Caco-2 (cell line): Measurements from ENCODE around the gene VARS2. TPM values are rescaled to one million over a fixed set of nuclear protein-coding genes. Genes with fewer than 3 reads are reported as not detected.

Experiments used
- BruUV-seq: library from RNA; stranded (reverse); fragments of 400-500 nt; replicated peaks from 2 replicates; lab custom pipeline; 2021; lab: Mats Ljungman, UMichigan
- CTCF ChIA-PET: fragments of 300-600 bp; sonication (Branson Sonifier 250); formaldehyde crosslinking; loops from one replicate; lab custom pipeline; 2022; ENCODE audit warnings: antibody characterized with exemption; lab: Charles Lee
- POLR2A ChIA-PET: fragments of 300-600 bp; sonication (Branson Sonifier 250); formaldehyde crosslinking; loops from one replicate; lab custom pipeline; 2022; ENCODE audit warnings: antibody characterized with exemption; lab: Charles Lee
- DNase-seq, 2 experiments: peaks; one replicate each; pipeline versions ENCODE4 v3.0.0 to v3.0.0-alpha.2; 2020 to 2022
- H3K27me3 ChIP-seq: replicated peaks from 2 replicates; pipeline ENCODE4 v1.6.0; 2011; ENCODE audit warnings: low read length; ENCODE audit not compliant: control insufficient read depth, insufficient read depth
- H3K36me3 ChIP-seq: 2 replicates; pipeline ENCODE4 v1.5.1; 2011; ENCODE audit warnings: low read length; ENCODE audit not compliant: control insufficient read depth, insufficient read depth
- H3K4me1 ChIP-seq: fragments of 250-450 bp; sonication (Bioruptor Pico); 2 replicates; pipeline ENCODE4 v1.5.1; 2020; ENCODE audit warnings: mild to moderate bottlenecking
- H3K4me3 ChIP-seq: 2 replicates; pipeline ENCODE4 v1.5.1; 2011; ENCODE audit warnings: low read depth, mild to moderate bottlenecking, control low read depth, low read length
- H3K9me3 ChIP-seq: fragments of 250-450 bp; sonication (Bioruptor Pico); 2 replicates; pipeline ENCODE4 v1.5.1; 2020; ENCODE audit warnings: mild to moderate bottlenecking, moderate library complexity
- H3K27ac Mint-ChIP-seq: one replicate; pipeline ENCODE4 v1.8.0; 2022; ENCODE audit warnings: mixed read lengths; ENCODE audit not compliant: unreplicated experiment
- H3K27me3 Mint-ChIP-seq: one replicate; pipeline ENCODE4 v1.8.0; 2022; ENCODE audit warnings: mixed read lengths; ENCODE audit not compliant: insufficient read depth, unreplicated experiment
- H3K36me3 Mint-ChIP-seq: one replicate; pipeline ENCODE4 v1.8.0; 2022; ENCODE audit warnings: mild to moderate bottlenecking, mixed read lengths; ENCODE audit not compliant: insufficient read depth, unreplicated experiment
- H3K4me1 Mint-ChIP-seq: one replicate; pipeline ENCODE4 v1.8.0; 2022; ENCODE audit warnings: low read depth, mixed read lengths; ENCODE audit not compliant: unreplicated experiment
- H3K4me3 Mint-ChIP-seq: one replicate; pipeline ENCODE4 v1.8.0; 2022; ENCODE audit warnings: mild to moderate bottlenecking, moderate library complexity, mixed read lengths; ENCODE audit not compliant: unreplicated experiment
- H3K9me3 Mint-ChIP-seq: one replicate; pipeline ENCODE4 v1.8.0; 2022; ENCODE audit warnings: mixed read lengths; ENCODE audit not compliant: unreplicated experiment
- CTCF ChIP-seq, 2 experiments: fragments of 200-600 bp in 1 of 2; IDR thresholded peaks; 1 replicate in 1 of 2; 2 replicates in 1 of 2; pipeline versions ENCODE4 v1.5.1 to v1.8.0; 2011 to 2022; ENCODE audit warnings: antibody characterized with exemption in 1 of 2, control low read depth in 1 of 2, inconsistent platforms in 1 of 2, low read depth in 1 of 2, low read length in 1 of 2, mild to moderate bottlenecking in 1 of 2, moderate library complexity in 1 of 2; ENCODE audit not compliant: insufficient read depth in 1 of 2, severe bottlenecking in 1 of 2, unreplicated experiment in 1 of 2
- intact Hi-C: fragments of 100-400 bp; cut with micrococcal nuclease; formaldehyde crosslinking; loops from one replicate; pipeline ENCODE4 v1.10.0; 2022; ENCODE audit not compliant: unreplicated experiment
- total RNA-seq: library from RNA; stranded (reverse); gene quantifications from 2 replicates; pipeline ENCODE4 v1.2.3, GENCODE V29; 2022

Gene VARS2
- total RNA-seq, 1 experiment from 2014 or later = 37.5 TPM

- no peak for TF ChIP-seq CTCF (IDR thresholded peaks at IDR 0.05; ENCODE audit: insufficient read depth in 1 of 2, low read depth in 1 of 2, low read length in 1 of 2, severe bottlenecking in 1 of 2, unreplicated experiment in 1 of 2)
- Mint-ChIP-seq H3K4me1 (peaks cover 43% of the 10 kb centered on the region), H3K36me3 (peaks cover 6% of the 10 kb centered on the region), H3K4me3 (peak overlapping the region; percentile 83), H3K9me3 (no peaks in the 10 kb centered on the region), H3K27ac (peak overlapping the region; percentile 82), H3K27me3 (no peaks in the 10 kb centered on the region)
- ChIA-PET POLR2A (interaction anchor here (0.6 to 2.0 kb wide), 4 partner anchors 24 to 168 kb away, joined by 4 to 6 read pairs (median 4); partner anchors contain the start of genes MDC1 and VARS2), CTCF (interaction anchor here (0.6 to 3.2 kb wide), 12 partner anchors 23 to 373 kb away, joined by 3 to 21 read pairs (median 6); partner anchors contain the start of genes GTF2H4 and VARS2)
- peak; percentile 51 to 56 for DNase-seq
- Histone ChIP-seq H3K4me1 (peaks cover 39% of the 10 kb centered on the region), H3K9me3 (no peaks in the 10 kb centered on the region), H3K27me3 (no peaks in the 10 kb centered on the region), H3K36me3 (0 out of 2 replicates have a peak, but pooled peaks cover 1% of the 10 kb centered on the region), H3K4me3 (peak overlapping the region; percentile 46)
- intact Hi-C loops = no loop called here
- BruUV-seq = no TSS peak
These were observed 29.2 kb upstream of the VARS2 start for GRCh38 chr6:30884521-30885480.

GRCh38 chr6:30885481-30885998 lies 28.5 kb upstream of the VARS2 start:
- CTCF ChIA-PET = interaction anchor here (0.6 to 2.6 kb wide), 7 partner anchors 22 to 373 kb away, joined by 3 to 16 read pairs (median 7); partner anchors contain the start of genes GTF2H4 and VARS2

More at GRCh38 chr6:30885481-30885998, 28.5 kb upstream of the VARS2 start:
- H3K4me1 ChIP-seq = peaks cover 39% of the 10 kb centered on the region
- Mint-ChIP-seq H3K4me3 (peak overlapping the region; percentile 83), H3K36me3 (peaks cover 6% of the 10 kb centered on the region), H3K27me3 (no peaks in the 10 kb centered on the region), H3K9me3 (no peaks in the 10 kb centered on the region), H3K4me1 (peaks cover 43% of the 10 kb centered on the region), H3K27ac (peak overlapping the region; percentile 82)
- POLR2A ChIA-PET = interaction anchor here (0.7 to 2.0 kb wide), 2 partner anchors 28 to 168 kb away, joined by 4 to 6 read pairs; partner anchors contain the start of genes MDC1 and VARS2
- peak overlapping the region; percentile 46 for H3K4me3 ChIP-seq
- TF ChIP-seq CTCF (IDR thresholded peaks at IDR 0.05; ENCODE audit: insufficient read depth in 1 of 2, low read depth in 1 of 2, low read length in 1 of 2, severe bottlenecking in 1 of 2, unreplicated experiment in 1 of 2) = no peak
- intact Hi-C loops = no loop called here
- peaks cover 1% of the 10 kb centered on the region; the same call in 1 of the 2 replicates for H3K36me3 ChIP-seq
- no peaks in the 10 kb centered on the region for H3K27me3 ChIP-seq
- H3K9me3 ChIP-seq = no peaks in the 10 kb centered on the region
- peak in 1 of 2 experiments; percentile 44 for DNase-seq
- BruUV-seq = TSS peak; percentile 72
